IMR-90 (cell line): ENCODE data around the gene AAK1. TPM values are rescaled to one million over a fixed set of nuclear protein-coding genes. Genes with fewer than 3 reads are reported as not detected.

ENCODE experiments used
- ATAC-seq: fragments of 200-7000 bp; cut with Tn5 transposase; 2 replicates; pipeline ENCODE4 v1.9.1; 2020; ENCODE audit warnings: low read depth, mild to moderate bottlenecking, moderate library complexity
- BruUV-seq: library from RNA; stranded (reverse); fragments of 400-500 nt; replicated peaks from 2 replicates; lab custom pipeline; 2021; lab: Mats Ljungman, UMichigan
- CTCF ChIA-PET: fragments of 300-600 bp; formaldehyde crosslinking; extraction: SDS; loops from one replicate; lab custom pipeline; 2021; ENCODE audit warnings: antibody characterized with exemption; lab: Yijun Ruan, JAX
- POLR2A ChIA-PET: fragments of 300-600 bp; sonication (Branson Sonifier 250); formaldehyde crosslinking; loops from one replicate; lab custom pipeline; 2022; ENCODE audit warnings: antibody characterized with exemption; ENCODE audit not compliant: unreplicated experiment; lab: Charles Lee
- DNase-seq: peaks from one replicate; pipeline ENCODE4 v3.0.0; 2013
- H2AFZ ChIP-seq: replicated peaks from 2 replicates; pipeline ENCODE3; 2013; ENCODE audit warnings: low read length, mild to moderate bottlenecking; ENCODE audit not compliant: poor library complexity
- H2AK5ac ChIP-seq: 2 replicates; pipeline ENCODE4 v1.6.1; 2013; ENCODE audit warnings: low read depth, low read length, inconsistent platforms
- H2AK9ac ChIP-seq: replicated peaks from 2 replicates; pipeline ENCODE3; 2013; ENCODE audit warnings: mild to moderate bottlenecking, low read depth, low read length, moderate library complexity; ENCODE audit not compliant: poor library complexity
- H2BK120ac ChIP-seq: 2 replicates; pipeline ENCODE4 v1.6.1; 2013; ENCODE audit warnings: low read depth, low read length, inconsistent platforms
- H2BK15ac ChIP-seq: 3 replicates; pipeline ENCODE4 v1.6.1; 2013; ENCODE audit warnings: low read depth, low read length, inconsistent platforms
- H2BK20ac ChIP-seq: 2 replicates; pipeline ENCODE4 v1.6.1; 2013; ENCODE audit warnings: low read depth, mild to moderate bottlenecking, inconsistent platforms, low read length, moderate library complexity
- H2BK5ac ChIP-seq: 2 replicates; pipeline ENCODE4 v1.6.1; 2013; ENCODE audit warnings: mild to moderate bottlenecking, low read depth, low read length, inconsistent platforms; ENCODE audit not compliant: poor library complexity, severe bottlenecking
- H3K14ac ChIP-seq: replicated peaks from 2 replicates; pipeline ENCODE4 v1.6.1; 2013; ENCODE audit warnings: low read depth, low read length, inconsistent platforms
- H3K18ac ChIP-seq: 2 replicates; pipeline ENCODE4 v1.6.1; 2013; ENCODE audit warnings: low read depth, low read length, control low read depth
- H3K23ac ChIP-seq: 2 replicates; pipeline ENCODE4 v1.6.1; 2013; ENCODE audit warnings: low read depth, low read length, inconsistent platforms
- H3K27ac ChIP-seq: 2 replicates; pipeline ENCODE4 v1.5.1; 2013; ENCODE audit warnings: mild to moderate bottlenecking, control low read depth, low read length; ENCODE audit not compliant: insufficient read depth
- H3K27me3 ChIP-seq: 2 replicates; pipeline ENCODE4 v1.6.1; 2013; ENCODE audit warnings: low read length; ENCODE audit not compliant: control insufficient read depth, insufficient read depth
- H3K36me3 ChIP-seq: 2 replicates; pipeline ENCODE4 v1.6.1; 2013; ENCODE audit warnings: low read length, mixed read lengths; ENCODE audit not compliant: control insufficient read depth, insufficient read depth
- H3K4ac ChIP-seq: 2 replicates; pipeline ENCODE4 v1.6.1; 2013; ENCODE audit warnings: low read depth, low read length, inconsistent platforms
- H3K4me1 ChIP-seq: 2 replicates; pipeline ENCODE4 v1.6.1; 2013; ENCODE audit warnings: low read length, mixed read lengths; ENCODE audit not compliant: control insufficient read depth, insufficient read depth
- H3K4me2 ChIP-seq: 2 replicates; pipeline ENCODE4 v1.6.1; 2013; ENCODE audit warnings: low read depth, mild to moderate bottlenecking, control low read depth, low read length, moderate library complexity
- H3K4me3 ChIP-seq: 2 replicates; pipeline ENCODE4 v1.5.1; 2013; ENCODE audit warnings: low read depth, mild to moderate bottlenecking, control low read depth, low read length, moderate library complexity; ENCODE audit not compliant: insufficient read depth
- H3K56ac ChIP-seq: 2 replicates; pipeline ENCODE4 v1.6.1; 2013; ENCODE audit warnings: low read length, inconsistent platforms; ENCODE audit not compliant: insufficient read depth; ENCODE audit errors: extremely low read depth
- H3K79me1 ChIP-seq, 2 experiments: 2 replicates each; pipeline ENCODE4 v1.6.1; 2013; ENCODE audit warnings: low read length in 2 of 2, inconsistent platforms in 1 of 2, low read depth in 1 of 2
- H3K9ac ChIP-seq: 2 replicates; pipeline ENCODE4 v1.6.1; 2013; ENCODE audit warnings: low read depth, low read length, control low read depth
- H3K9me1 ChIP-seq: 2 replicates; pipeline ENCODE4 v1.6.1; 2013; ENCODE audit warnings: low read length, inconsistent platforms; ENCODE audit not compliant: insufficient read depth
- H3K9me3 ChIP-seq: 2 replicates; pipeline ENCODE4 v1.6.1; 2013; ENCODE audit warnings: low read length; ENCODE audit not compliant: control insufficient read depth, insufficient read depth
- H4K20me1 ChIP-seq: 2 replicates; pipeline ENCODE4 v1.6.1; 2013; ENCODE audit warnings: low read length, inconsistent platforms; ENCODE audit not compliant: insufficient read depth
- H4K5ac ChIP-seq: 2 replicates; pipeline ENCODE4 v1.6.1; 2013; ENCODE audit warnings: mild to moderate bottlenecking, low read depth, low read length, control low read depth
- H4K8ac ChIP-seq, 2 experiments: 2 replicates each; pipeline ENCODE4 v1.6.1; 2013; ENCODE audit warnings: low read depth in 2 of 2, low read length in 2 of 2, control low read depth in 1 of 2, inconsistent platforms in 1 of 2
- H4K91ac ChIP-seq: 2 replicates; pipeline ENCODE4 v1.6.1; 2013; ENCODE audit warnings: low read depth, low read length, inconsistent platforms; ENCODE audit not compliant: insufficient read depth
- CHD1 ChIP-seq: IDR thresholded peaks from 2 replicates; pipeline ENCODE4 v1.6.1; 2012; ENCODE audit warnings: low read depth, low read length, improper control_type of control experiment
- FOS ChIP-seq: fragments of 150-350 bp; IDR thresholded peaks from 2 replicates; pipeline ENCODE4 v1.6.1; 2016; ENCODE audit warnings: low read depth, low read length
- MAFK ChIP-seq: IDR thresholded peaks from 2 replicates; pipeline ENCODE4 v1.6.1; 2012; ENCODE audit warnings: low read depth, low read length, improper control_type of control experiment
- MAZ ChIP-seq: IDR thresholded peaks from 2 replicates; pipeline ENCODE4 v1.6.1; 2012; ENCODE audit warnings: low read depth, mild to moderate bottlenecking, low read length, improper control_type of control experiment, moderate library complexity, borderline replicate concordance
- MXI1 ChIP-seq: IDR thresholded peaks from 2 replicates; pipeline ENCODE4 v1.6.1; 2012; ENCODE audit warnings: low read depth, mild to moderate bottlenecking, low read length, moderate library complexity, borderline replicate concordance
- NFE2L2 ChIP-seq: fragments of 150-350 bp; IDR thresholded peaks from 2 replicates; pipeline ENCODE4 v1.6.1; 2016; ENCODE audit warnings: low read depth, mild to moderate bottlenecking, low read length
- POLR2A ChIP-seq: IDR thresholded peaks from 2 replicates; pipeline ENCODE4 v1.6.1; 2012; ENCODE audit warnings: mild to moderate bottlenecking, low read depth, low read length
- RFX5 ChIP-seq: IDR thresholded peaks from 2 replicates; pipeline ENCODE4 v1.8.0; 2012; ENCODE audit warnings: low read depth, mild to moderate bottlenecking, low read length, moderate library complexity
- WGBS, 2 experiments: methylation state at CpG; one replicate each; pipeline versions ENCODE4 v1.1.5 to v1.1.7; 2013; ENCODE audit warnings: missing lambda C conversion rate in 2 of 2; ENCODE audit not compliant: insufficient read length in 1 of 2; ENCODE audit errors: extremely low coverage in 2 of 2; 5-methylcytosine and 5-hydroxymethylcytosine counted together
- dilution Hi-C: fragments of 300-500 bp; cut with HindIII; formaldehyde crosslinking; loops from one replicate; pipeline ENCODE4 v1.14.3; 2018; ENCODE audit warnings: low sequenced_read_pairs; ENCODE audit not compliant: unreplicated experiment
- in situ Hi-C: fragments of 300-500 bp; cut with MboI; formaldehyde crosslinking; loops from 3 replicates; pipeline ENCODE4 v1.14.3; 2019; ENCODE audit warnings: low sequenced_read_pairs, inconsistent platforms, mixed read lengths
- intact Hi-C: fragments of 100-400 bp; cut with micrococcal nuclease; formaldehyde crosslinking; loops from 2 replicates; pipeline ENCODE4 v1.10.0; 2022
- polyA plus RNA-seq, 3 experiments: library from polyadenylated mRNA; depleted of rRNA; stranded (reverse); fragments of >200 nt; gene quantifications; 2 replicates each; pipeline ENCODE4 v1.2.3, GENCODE V29; 2012; ENCODE audit warnings: low replicate concordance in 1 of 3
- total RNA-seq: library from RNA; depleted of rRNA; stranded (reverse); fragments of >200 nt; gene quantifications from 2 replicates; pipeline ENCODE4 v1.2.3, GENCODE V29; 2012
- TF ChIP-seq, protein P1 (sequence below): fragments of 150-350 bp; IDR thresholded peaks from 2 replicates; pipeline ENCODE4 v1.6.1; 2016; ENCODE audit warnings: low read depth, mild to moderate bottlenecking, low read length, moderate library complexity, borderline replicate concordance

The AAK1 gene
- total and polyA plus RNA-seq, 2 of the 4 experiments (the other 2 are of a cell fraction), result 21.9 to 26.5 TPM

DNA sequence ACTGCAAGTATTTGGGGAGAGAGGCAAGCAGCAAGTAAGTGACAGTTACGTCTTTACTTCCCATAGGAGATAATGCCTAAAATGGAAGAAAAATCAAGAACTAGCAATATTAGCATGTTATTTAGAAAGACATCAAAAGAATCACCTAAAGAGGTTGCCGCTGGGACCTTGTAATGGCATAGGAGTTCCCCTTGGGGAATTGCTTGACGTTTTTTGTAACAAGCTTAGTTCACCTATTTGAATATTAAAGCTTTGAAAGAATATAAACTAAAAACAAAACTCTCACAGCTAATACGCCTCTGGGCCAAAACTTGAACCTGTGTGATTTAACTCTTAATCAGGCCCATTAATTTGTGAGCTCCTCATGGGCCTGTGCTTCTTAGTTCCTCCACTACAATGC, 89.0 kb downstream of the AAK1 start:
- Histone ChIP-seq H3K4me3 (no peak overlapping the region), H4K20me1 (peaks cover 20% of the 10 kb centered on the region), H4K91ac (no peak overlapping the region), H2BK5ac (no peak overlapping the region), H3K9me1 (peaks cover 11% of the 10 kb centered on the region), H3K4me2 (no peak overlapping the region), H3K9ac (no peak overlapping the region), H3K4ac (no peak overlapping the region), H3K56ac (no peak overlapping the region), H2AK5ac (no peak overlapping the region), H3K23ac (no peak overlapping the region), H3K27me3 (no peaks in the 10 kb centered on the region), H3K27ac (no peak overlapping the region), H2AK9ac (no peak overlapping the region), H3K18ac (no peak overlapping the region), H2AFZ (no peak overlapping the region), H2BK120ac (no peak overlapping the region), H3K9me3 (no peaks in the 10 kb centered on the region), H3K36me3 (peaks cover 4% of the 10 kb centered on the region), H4K5ac (no peak overlapping the region), H3K4me1 (peaks cover 4% of the 10 kb centered on the region; the same call in 1 of the 2 replicates), H3K79me1 (peaks cover 29 to 71% of the 10 kb centered on the region in 2 experiments), H3K14ac (no peak overlapping the region), H4K8ac (no peak overlapping the region), H2BK20ac (no peak overlapping the region), H2BK15ac (no peak overlapping the region)
- no peak for DNase-seq
- ChIA-PET CTCF (no interaction called here), POLR2A (no interaction called here)
- no peak for TF ChIP-seq MAFK
- TF ChIP-seq MXI1, result no peak
- TF ChIP-seq FOS, result no peak
- no peak for TF ChIP-seq CHD1
- TF ChIP-seq POLR2A, result no peak
- TF ChIP-seq RFX5, result no peak
- TF ChIP-seq MAZ, result no peak
- TF ChIP-seq, protein P1, sequence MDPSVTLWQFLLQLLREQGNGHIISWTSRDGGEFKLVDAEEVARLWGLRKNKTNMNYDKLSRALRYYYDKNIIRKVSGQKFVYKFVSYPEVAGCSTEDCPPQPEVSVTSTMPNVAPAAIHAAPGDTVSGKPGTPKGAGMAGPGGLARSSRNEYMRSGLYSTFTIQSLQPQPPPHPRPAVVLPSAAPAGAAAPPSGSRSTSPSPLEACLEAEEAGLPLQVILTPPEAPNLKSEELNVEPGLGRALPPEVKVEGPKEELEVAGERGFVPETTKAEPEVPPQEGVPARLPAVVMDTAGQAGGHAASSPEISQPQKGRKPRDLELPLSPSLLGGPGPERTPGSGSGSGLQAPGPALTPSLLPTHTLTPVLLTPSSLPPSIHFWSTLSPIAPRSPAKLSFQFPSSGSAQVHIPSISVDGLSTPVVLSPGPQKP, result no peak
- no peak for TF ChIP-seq NFE2L2
- no CpG with 5 or more reads among the region's 4 CpGs for WGBS, 2 experiments
- dilution Hi-C loops, result no loop called here
- BruUV-seq, result no TSS peak
- intact Hi-C loops, result loop anchor here (10.0 kb wide), 1 partner anchor 260 kb away; no protein-coding TSS in a partner anchor
- in situ Hi-C loops, result no loop called here
- ATAC-seq, result no peak
